Astrocyte of the cerebellum (primary cell): ENCODE measurements around the gene APP.

Experiments used
- DNase-seq: peaks from one replicate; pipeline ENCODE4 v3.0.0-alpha.2; 2011; ENCODE audit warnings: low read depth
- H3K4me3 ChIP-seq: 2 replicates; pipeline ENCODE4 v1.5.1; 2011; ENCODE audit warnings: mild to moderate bottlenecking, low read depth, low read length, moderate library complexity
- in situ Hi-C: cut with HindIII; loops from 2 replicates; pipeline ENCODE4 v1.10.0; 2017; ENCODE audit warnings: low sequenced_read_pairs
- TF ChIP-seq, protein P1 (sequence below): IDR thresholded peaks from 2 replicates; pipeline ENCODE4 v1.5.1; 2012; ENCODE audit warnings: low read length, low read depth, moderate library complexity, mild to moderate bottlenecking; ENCODE audit errors: missing control alignments

Gene APP

GRCh38 chr21:26125433-26126167 lies 45.0 kb downstream of the APP start:
- TF ChIP-seq, protein P1, sequence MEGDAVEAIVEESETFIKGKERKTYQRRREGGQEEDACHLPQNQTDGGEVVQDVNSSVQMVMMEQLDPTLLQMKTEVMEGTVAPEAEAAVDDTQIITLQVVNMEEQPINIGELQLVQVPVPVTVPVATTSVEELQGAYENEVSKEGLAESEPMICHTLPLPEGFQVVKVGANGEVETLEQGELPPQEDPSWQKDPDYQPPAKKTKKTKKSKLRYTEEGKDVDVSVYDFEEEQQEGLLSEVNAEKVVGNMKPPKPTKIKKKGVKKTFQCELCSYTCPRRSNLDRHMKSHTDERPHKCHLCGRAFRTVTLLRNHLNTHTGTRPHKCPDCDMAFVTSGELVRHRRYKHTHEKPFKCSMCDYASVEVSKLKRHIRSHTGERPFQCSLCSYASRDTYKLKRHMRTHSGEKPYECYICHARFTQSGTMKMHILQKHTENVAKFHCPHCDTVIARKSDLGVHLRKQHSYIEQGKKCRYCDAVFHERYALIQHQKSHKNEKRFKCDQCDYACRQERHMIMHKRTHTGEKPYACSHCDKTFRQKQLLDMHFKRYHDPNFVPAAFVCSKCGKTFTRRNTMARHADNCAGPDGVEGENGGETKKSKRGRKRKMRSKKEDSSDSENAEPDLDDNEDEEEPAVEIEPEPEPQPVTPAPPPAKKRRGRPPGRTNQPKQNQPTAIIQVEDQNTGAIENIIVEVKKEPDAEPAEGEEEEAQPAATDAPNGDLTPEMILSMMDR, result no peak
- H3K4me3 ChIP-seq, result no peak overlapping the region
- no peak for DNase-seq
- in situ Hi-C loops, result loop anchor here (5.0 kb wide), 1 partner anchor 42 kb away; no protein-coding TSS in a partner anchor

DNA sequence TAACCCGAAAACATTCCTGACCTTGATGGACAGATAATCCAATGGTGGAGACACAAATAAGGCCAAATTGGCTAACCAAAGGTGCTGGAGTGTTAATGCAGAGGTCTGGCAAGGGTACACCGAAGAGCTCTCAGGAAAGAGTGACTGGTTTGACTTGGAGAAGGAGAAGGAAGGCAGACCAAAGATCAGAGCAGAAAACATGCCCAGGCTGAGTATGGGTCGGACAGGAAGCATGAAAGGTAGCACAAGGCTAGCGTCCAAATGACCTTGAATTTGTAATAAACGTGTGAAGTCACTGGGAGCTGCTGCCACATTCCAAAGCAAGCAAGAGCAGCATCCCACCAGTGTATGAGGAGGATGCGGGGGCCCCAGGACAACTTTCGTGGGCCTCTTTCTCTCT lies 45.7 kb downstream of the APP start:
- no peak for DNase-seq
- H3K4me3 ChIP-seq, result no peak overlapping the region
- TF ChIP-seq, protein P1, result no peak
- in situ Hi-C loops, result loop anchor here (5.0 kb wide), 1 partner anchor 42 kb away; no protein-coding TSS in a partner anchor

- no peak overlapping the region for H3K4me3 ChIP-seq
- DNase-seq, result no peak
- in situ Hi-C loops, result no loop called here
- TF ChIP-seq, protein P1, result no peak
Measured at GRCh38 chr21:26124421-26124833, 46.1 kb downstream of the APP start.

GRCh38 chr21:26123012-26123411 lies 47.6 kb downstream of the APP start:
- DNase-seq, result no peak
- TF ChIP-seq, protein P1, result no peak
- in situ Hi-C loops, result no loop called here
- no peak overlapping the region for H3K4me3 ChIP-seq

GRCh38 chr21:26120828-26121227 lies 49.7 kb downstream of the APP start:
- TF ChIP-seq, protein P1, result no peak
- in situ Hi-C loops, result no loop called here
- no peak overlapping the region for H3K4me3 ChIP-seq
- no peak for DNase-seq

DNA sequence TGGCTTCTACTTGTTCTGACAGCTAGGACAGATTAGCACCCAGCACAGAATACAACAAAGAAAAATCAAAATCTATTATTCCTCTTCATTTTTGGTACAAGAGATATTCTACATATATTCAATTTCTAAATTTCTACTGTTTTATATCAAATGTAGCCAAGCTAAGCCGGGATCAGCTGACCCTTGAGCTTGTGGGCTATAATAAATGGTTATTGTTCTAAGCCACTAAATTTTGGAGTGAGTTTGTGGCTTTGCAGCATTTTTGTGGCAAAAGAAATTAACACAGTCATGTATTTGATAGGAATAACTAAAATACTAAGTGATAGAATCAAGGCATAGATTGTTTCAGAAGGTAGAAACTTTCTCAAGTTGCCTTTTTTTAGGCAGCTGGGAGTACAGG lies 50.7 kb downstream of the APP start:
- TF ChIP-seq, protein P1, result no peak
- in situ Hi-C loops, result no loop called here
- no peak for DNase-seq
- no peak overlapping the region for H3K4me3 ChIP-seq
